Right cardiac atrium (tissue), 5 donors: ENCODE data around the gene COL5A1. TPM values are rescaled to one million over a fixed set of nuclear protein-coding genes. Genes with fewer than 3 reads are reported as not detected.
"Not testable (repeated sequence)": the region's sequence is repeated elsewhere in the genome, so short reads cannot be mapped to it uniquely, and the experiment has no call there.

Source experiments
- ATAC-seq, 2 donors: fragments of 200-7000 bp; cut with Tn5 transposase; one replicate each; pipeline versions ENCODE4 v1.8.0 to v1.9.1; 2020; ENCODE audit warnings: moderate library complexity in 2 of 2, mild to moderate bottlenecking in 1 of 2
- DNase-seq, 3 donors: peaks; one replicate each; pipeline ENCODE4 v3.0.0-alpha.2; 2020
- H3K27ac ChIP-seq: one replicate; pipeline ENCODE4 v1.5.1; 2013; ENCODE audit warnings: mild to moderate bottlenecking, low read length, control low read depth, moderate library complexity
- H3K27me3 ChIP-seq: one replicate; pipeline ENCODE4 v1.6.1; 2013; ENCODE audit not compliant: control insufficient read depth, insufficient read depth
- H3K4me1 ChIP-seq: one replicate; pipeline ENCODE4 v1.6.1; 2013; ENCODE audit warnings: low read length; ENCODE audit not compliant: control insufficient read depth, insufficient read depth
- H3K4me3 ChIP-seq: one replicate; pipeline ENCODE4 v1.5.1; 2013; ENCODE audit warnings: low read length, control low read depth
- H3K9me3 ChIP-seq: one replicate; pipeline ENCODE4 v1.6.1; 2013; ENCODE audit warnings: low read length; ENCODE audit not compliant: control insufficient read depth
- WGBS: extraction: QIAGEN DNeasy Blood & Tissue Kit; methylation state at CpG from one replicate; pipeline ENCODE4 v1.1.7; 2013; 5-methylcytosine and 5-hydroxymethylcytosine counted together
- intact Hi-C, 4 donors: fragments of 100-400 bp; cut with DNase I; formaldehyde crosslinking; loops; one replicate each; pipeline versions ENCODE4 v1.11.0 to v1.14.0; 2022 to 2023
- polyA plus RNA-seq: library from polyadenylated mRNA; stranded (reverse); fragments of 200-250 nt; gene quantifications from one replicate; pipeline ENCODE4 v1.2.3, GENCODE V29; 2013
- total RNA-seq, 4 donors: library from RNA; stranded (reverse); fragmentation: NEBNext Ultra II Directional; extraction: Animal tissue kit (Norgen Biotek cat#: 25700); gene quantifications; one replicate each; pipeline ENCODE4 v1.2.1, GENCODE V29; 2021
- donor health status: healthy with polysubstance abuse.
- donor health status: DM: no; HTN: yes; CAD: no.
- donor health status: DM: no; HTN: no; CAD: no.
- donor health status: DM: no; HTN: yes; CAD: no; lungs with severe emphysema.
- donor health status: DM: yes; HTN: yes; CAD: no.

Gene COL5A1
- total and polyA plus RNA-seq, 5 donors = 15.4 to 35.8 (median 22.7) TPM

GRCh38 chr9:134854541-134854981 lies 213.0 kb downstream of the COL5A1 start:
- intact Hi-C loops = no loop called here
- DNase-seq (peak in 1 of 3 donors; percentile 49), ATAC-seq (peak; percentile 12 to 56)
- Histone ChIP-seq H3K9me3 (no peaks in the 10 kb centered on the region), H3K27me3 (no peaks in the 10 kb centered on the region), H3K4me1 (no peaks in the 10 kb centered on the region), H3K27ac (no peak overlapping the region), H3K4me3 (no peak overlapping the region)
- 78% methylated on average over 11 of the region's 11 CpGs for WGBS

- no peaks in the 10 kb centered on the region for H3K4me1 ChIP-seq
- no peaks in the 10 kb centered on the region for H3K9me3 ChIP-seq
- 83% methylated on average over 18 of the region's 18 CpGs for WGBS
- no peak overlapping the region for H3K27ac ChIP-seq
- ATAC-seq = peak; percentile 17 to 24
- no peaks in the 10 kb centered on the region for H3K27me3 ChIP-seq
- no peak overlapping the region for H3K4me3 ChIP-seq
- peak in 1 of 3 donors; percentile 32 for DNase-seq
- intact Hi-C loops = no loop called here
These were observed 213.8 kb downstream of the COL5A1 start for GRCh38 chr9:134855231-134855899.

- no peak for ATAC-seq
- no peak for DNase-seq
- Histone ChIP-seq H3K27ac (no peak overlapping the region), H3K4me1 (no peaks in the 10 kb centered on the region), H3K4me3 (no peak overlapping the region), H3K27me3 (no peaks in the 10 kb centered on the region), H3K9me3 (no peaks in the 10 kb centered on the region)
- intact Hi-C loops = no loop called here
- 83% methylated on average over 9 of the region's 9 CpGs for WGBS
These were observed 214.3 kb downstream of the COL5A1 start for GRCh38 chr9:134855900-134856377.

GRCh38 chr9:134857451-134857850 lies 215.8 kb downstream of the COL5A1 start:
- ATAC-seq, H3K9me3 ChIP-seq, DNase-seq, H3K4me3 ChIP-seq, H3K4me1 ChIP-seq, H3K27me3 ChIP-seq, intact Hi-C loops, H3K27ac ChIP-seq: not testable (repeated sequence)
- 87% methylated on average over 2 of the region's 2 CpGs for whole genome bisulfite sequencing

- H3K4me1 ChIP-seq = no peaks in the 10 kb centered on the region
- peak in 1 of 3 donors; percentile 11 for DNase-seq
- ATAC-seq = no peak
- H3K27ac ChIP-seq = no peak overlapping the region
- H3K4me3 ChIP-seq = no peak overlapping the region
- 60% methylated on average over 11 of the region's 11 CpGs for WGBS
- intact Hi-C loops = no loop called here
- no peaks in the 10 kb centered on the region for H3K9me3 ChIP-seq
- no peaks in the 10 kb centered on the region for H3K27me3 ChIP-seq
These were observed 216.6 kb downstream of the COL5A1 start for GRCh38 chr9:134858051-134858841.

- ATAC-seq = no peak
- H3K27me3 ChIP-seq = no peaks in the 10 kb centered on the region
- intact Hi-C loops = no loop called here
- H3K4me1 ChIP-seq = no peaks in the 10 kb centered on the region
- 67% methylated on average over 13 of the region's 13 CpGs for WGBS
- no peak overlapping the region for H3K4me3 ChIP-seq
- DNase-seq = no peak
- no peak overlapping the region for H3K27ac ChIP-seq
- H3K9me3 ChIP-seq = no peaks in the 10 kb centered on the region
These were observed 218.9 kb downstream of the COL5A1 start for GRCh38 chr9:134860510-134860909.

- WGBS = 80% methylated on average over 17 of the region's 17 CpGs
- Histone ChIP-seq H3K9me3 (no peaks in the 10 kb centered on the region), H3K27ac (no peak overlapping the region), H3K4me3 (no peak overlapping the region), H3K27me3 (no peaks in the 10 kb centered on the region), H3K4me1 (no peaks in the 10 kb centered on the region)
- DNase-seq (no peak), ATAC-seq (no peak)
- intact Hi-C loops = no loop called here
These were observed 220.2 kb downstream of the COL5A1 start for GRCh38 chr9:134861595-134862334.

GRCh38 chr9:134863306-134863902 lies 221.8 kb downstream of the COL5A1 start:
- peak in 1 of 2 donors; percentile 28 for ATAC-seq

GRCh38 chr9:134863941-134864820 lies 222.6 kb downstream of the COL5A1 start:
- H3K27ac ChIP-seq = peak overlapping the region; percentile 17
- intact Hi-C loops = no loop called here
- H3K4me1 ChIP-seq = no peaks in the 10 kb centered on the region
- H3K27me3 ChIP-seq = no peaks in the 10 kb centered on the region
- no peak overlapping the region for H3K4me3 ChIP-seq
- DNase-seq = peak in 2 of 3 donors; percentile 50 to 81
- 54% methylated on average over 28 of the region's 28 CpGs for WGBS
- no peaks in the 10 kb centered on the region for H3K9me3 ChIP-seq
- peak; percentile 75 to 77 for ATAC-seq

More at GRCh38 chr9:134863306-134863902, 221.8 kb downstream of the COL5A1 start:
- Histone ChIP-seq H3K27ac (no peak overlapping the region), H3K4me3 (no peak overlapping the region), H3K27me3 (no peaks in the 10 kb centered on the region), H3K4me1 (no peaks in the 10 kb centered on the region), H3K9me3 (no peaks in the 10 kb centered on the region)
- 91% methylated on average over 16 of the region's 16 CpGs for WGBS
- intact Hi-C loops = no loop called here
- no peak for DNase-seq

GRCh38 chr9:134864821-134865190 lies 223.2 kb downstream of the COL5A1 start:
- intact Hi-C loops = no loop called here
- Histone ChIP-seq H3K4me3 (no peak overlapping the region), H3K27me3 (no peaks in the 10 kb centered on the region), H3K9me3 (no peaks in the 10 kb centered on the region), H3K4me1 (no peaks in the 10 kb centered on the region), H3K27ac (no peak overlapping the region)
- no peak for DNase-seq
- ATAC-seq = no peak
- WGBS = 89% methylated on average over 13 of the region's 13 CpGs
